ENCODE data around the gene SDR42E2. TPM values are rescaled to one million over a fixed set of nuclear protein-coding genes. Genes with fewer than 3 reads are reported as not detected.
"Not testable (repeated sequence)": the region's sequence is repeated elsewhere in the genome, so short reads cannot be mapped to it uniquely, and the experiment has no call there.

SDR42E2 gene
- total RNA-seq, 2 donors from 2014 or later, result not detected

DNA sequence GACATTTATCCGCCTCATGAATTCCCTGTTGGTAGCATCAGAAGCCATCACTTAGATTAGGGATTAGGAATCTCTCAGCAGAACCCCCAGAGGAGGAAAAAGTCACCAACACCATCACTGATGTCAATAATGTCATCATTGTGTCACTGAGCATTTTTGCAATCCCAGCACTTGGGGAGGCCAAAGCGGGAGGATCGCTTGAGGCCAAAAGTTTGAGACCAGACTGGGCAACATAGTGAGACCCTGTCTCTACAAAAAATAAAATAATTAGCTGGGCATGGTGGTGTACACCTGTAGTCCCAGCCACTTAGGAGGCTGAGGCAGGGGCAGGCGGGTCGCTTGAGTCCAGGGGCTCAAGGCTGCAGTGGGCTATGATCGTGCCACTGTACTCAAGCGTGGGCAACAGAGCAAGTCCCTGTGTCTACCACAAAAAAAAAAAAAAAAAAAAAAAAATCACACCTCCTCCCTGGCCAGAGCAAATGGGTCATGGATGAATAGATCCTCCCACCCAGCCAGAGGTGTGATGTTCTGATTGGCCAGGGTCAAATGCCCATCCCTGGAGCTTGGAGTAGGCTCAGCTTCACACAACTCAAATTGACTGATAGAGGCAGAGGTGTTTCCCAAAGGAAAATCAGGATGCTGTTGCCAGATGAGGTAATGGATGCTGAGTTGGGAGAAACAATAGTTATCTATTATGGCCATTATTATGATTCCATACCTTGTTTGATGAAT lies 38.4 kb upstream of the SDR42E2 start:
- H3K27me3 ChIP-seq (ENCODE audit: control insufficient read depth, insufficient read depth, low read length, poor library complexity, severe bottlenecking), result peaks cover 6% of the 10 kb centered on the region
- TF ChIP-seq CTCF (conservative IDR thresholded peaks at IDR 0.05), result no peak
- peak; percentile 63 for DNase-seq
- H3K36me3 ChIP-seq (ENCODE audit: control insufficient read depth, insufficient read depth, low read length), result no peaks in the 10 kb centered on the region
- H3K9ac ChIP-seq (ENCODE audit: extremely low read depth, low read length, poor library complexity, severe bottlenecking), result no peak overlapping the region
- no peak overlapping the region for H3K4me3 ChIP-seq (ENCODE audit: low read length)
- WGBS, 2 experiments (ENCODE audit: insufficient coverage in 1 of 2, insufficient read length in 1 of 2), result 85 to 91% methylated on average over 5 to 7 of the region's 7 CpGs
- peaks cover 9% of the 10 kb centered on the region for H3K27me3 Mint-ChIP-seq (ENCODE audit: insufficient read depth)
- H3K9me3 Mint-ChIP-seq, result peaks cover 5% of the 10 kb centered on the region
- no peaks in the 10 kb centered on the region for H3K4me1 ChIP-seq (ENCODE audit: control insufficient read depth, insufficient read depth, low read length)
- no peaks in the 10 kb centered on the region for H3K36me3 Mint-ChIP-seq (ENCODE audit: low read depth)
- no peaks in the 10 kb centered on the region for H3K4me1 Mint-ChIP-seq
- no peak overlapping the region for H3K27ac ChIP-seq (ENCODE audit: low read depth, low read length)
- H3K9me3 ChIP-seq (ENCODE audit: control insufficient read depth, low read length), result peaks cover 3% of the 10 kb centered on the region
- H3K4me3 Mint-ChIP-seq, result no peak overlapping the region
- H3K27ac Mint-ChIP-seq, result no peak overlapping the region

GRCh38 chr16:22124583-22125284 lies 37.6 kb upstream of the SDR42E2 start:
- Mint-ChIP-seq H3K9me3 (peaks cover 5% of the 10 kb centered on the region), H3K36me3 (ENCODE audit: low read depth) (no peaks in the 10 kb centered on the region), H3K27me3 (ENCODE audit: insufficient read depth) (peaks cover 13% of the 10 kb centered on the region), H3K27ac (no peak overlapping the region), H3K4me1 (no peaks in the 10 kb centered on the region), H3K4me3 (no peak overlapping the region)
- H3K27me3 ChIP-seq (ENCODE audit: control insufficient read depth, insufficient read depth, low read length, poor library complexity, severe bottlenecking), result peaks cover 6% of the 10 kb centered on the region
- H3K9ac ChIP-seq (ENCODE audit: extremely low read depth, low read length, poor library complexity, severe bottlenecking), result no peak overlapping the region
- no peaks in the 10 kb centered on the region for H3K36me3 ChIP-seq (ENCODE audit: control insufficient read depth, insufficient read depth, low read length)
- H3K4me3 ChIP-seq (ENCODE audit: low read length), result no peak overlapping the region
- peaks cover 3% of the 10 kb centered on the region for H3K9me3 ChIP-seq (ENCODE audit: control insufficient read depth, low read length)
- DNase-seq, result no peak
- H3K27ac ChIP-seq (ENCODE audit: low read depth, low read length), result no peak overlapping the region
- WGBS, 2 experiments (ENCODE audit: insufficient coverage in 1 of 2, insufficient read length in 1 of 2), result 86 to 93% methylated on average over 1 to 6 of the region's 6 CpGs
- no peak for TF ChIP-seq CTCF (conservative IDR thresholded peaks at IDR 0.05)
- H3K4me1 ChIP-seq (ENCODE audit: control insufficient read depth, insufficient read depth, low read length), result no peaks in the 10 kb centered on the region

DNA sequence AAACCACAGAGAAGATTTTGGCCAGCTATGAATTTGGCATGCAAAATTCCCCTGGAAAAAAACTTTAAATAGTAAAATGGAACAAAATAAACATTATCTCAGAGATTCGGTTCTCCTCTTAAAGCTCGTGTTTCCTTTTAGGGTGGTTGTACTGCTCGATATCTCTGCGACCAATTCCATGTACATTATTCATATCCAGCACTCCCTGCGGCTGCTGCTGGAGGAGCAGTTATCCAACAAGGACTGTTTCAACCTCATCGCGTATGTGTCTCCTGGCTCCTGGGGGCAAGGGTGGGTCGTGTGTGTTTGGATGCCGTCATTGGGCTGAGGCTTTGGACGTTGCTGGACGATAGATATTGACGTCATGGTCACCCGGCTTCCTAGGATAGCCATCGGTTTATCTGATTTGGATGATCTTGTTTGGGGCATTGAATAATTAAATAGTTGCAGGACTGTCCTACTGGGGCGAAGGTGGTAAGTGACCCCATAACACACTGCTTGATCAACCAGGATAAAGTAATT lies 36.2 kb upstream of the SDR42E2 start:
- Mint-ChIP-seq H3K9me3 (peaks cover 5% of the 10 kb centered on the region), H3K27ac (no peak overlapping the region), H3K36me3 (ENCODE audit: low read depth) (no peaks in the 10 kb centered on the region), H3K4me1 (no peaks in the 10 kb centered on the region), H3K27me3 (ENCODE audit: insufficient read depth) (peaks cover 16% of the 10 kb centered on the region), H3K4me3 (no peak overlapping the region)
- Histone ChIP-seq H3K27ac (ENCODE audit: low read depth, low read length) (no peak overlapping the region), H3K4me1 (ENCODE audit: control insufficient read depth, insufficient read depth, low read length) (no peaks in the 10 kb centered on the region), H3K36me3 (ENCODE audit: control insufficient read depth, insufficient read depth, low read length) (no peaks in the 10 kb centered on the region), H3K9me3 (ENCODE audit: control insufficient read depth, low read length) (peaks cover 3% of the 10 kb centered on the region), H3K4me3 (ENCODE audit: low read length) (no peak overlapping the region), H3K9ac (ENCODE audit: extremely low read depth, low read length, poor library complexity, severe bottlenecking) (no peak overlapping the region), H3K27me3 (ENCODE audit: control insufficient read depth, insufficient read depth, low read length, poor library complexity, severe bottlenecking) (peaks cover 6% of the 10 kb centered on the region)
- no peak for DNase-seq
- TF ChIP-seq CTCF (conservative IDR thresholded peaks at IDR 0.05), result no peak
- 91 to 93% methylated on average over 6 to 15 of the region's 15 CpGs for WGBS, 2 experiments (ENCODE audit: insufficient coverage in 1 of 2, insufficient read length in 1 of 2)

GRCh38 chr16:22128537-22128936 lies 33.8 kb upstream of the SDR42E2 start:
- peaks cover 11% of the 10 kb centered on the region for H3K27me3 Mint-ChIP-seq (ENCODE audit: insufficient read depth)
- WGBS, 2 experiments (ENCODE audit: insufficient coverage in 1 of 2, insufficient read length in 1 of 2), result 95 to 100% methylated on average over 1 of the region's 1 CpG
- not testable (repeated sequence) for H3K36me3 Mint-ChIP-seq (ENCODE audit: low read depth); H3K36me3 ChIP-seq (ENCODE audit: control insufficient read depth, insufficient read depth, low read length); H3K27ac Mint-ChIP-seq; H3K4me3 Mint-ChIP-seq; H3K9ac ChIP-seq (ENCODE audit: extremely low read depth, low read length, poor library complexity, severe bottlenecking); H3K4me1 Mint-ChIP-seq; H3K27me3 ChIP-seq (ENCODE audit: control insufficient read depth, insufficient read depth, low read length, poor library complexity, severe bottlenecking); DNase-seq; H3K9me3 Mint-ChIP-seq; H3K27ac ChIP-seq (ENCODE audit: low read depth, low read length); H3K4me1 ChIP-seq (ENCODE audit: control insufficient read depth, insufficient read depth, low read length); H3K4me3 ChIP-seq (ENCODE audit: low read length); H3K9me3 ChIP-seq (ENCODE audit: control insufficient read depth, low read length)
